ENCODE data around the gene PSMC3IP. TPM values are rescaled to one million over a fixed set of nuclear protein-coding genes. Genes with fewer than 3 reads are reported as not detected.

PSMC3IP gene
- total RNA-seq, 6 experiments from 2014 or later = 7.3 to 18.2 (median 16.0) TPM

- Mint-ChIP-seq H3K9me3 (no peaks in the 10 kb centered on the region), H3K36me3 (ENCODE audit: low read depth) (peaks cover 70% of the 10 kb centered on the region), H3K27ac (peak overlapping the region; percentile 47), H3K4me1 (ENCODE audit: low read depth) (peaks cover 65% of the 10 kb centered on the region), H3K27me3 (ENCODE audit: insufficient read depth) (peaks cover 2% of the 10 kb centered on the region), H3K4me3 (no peak overlapping the region)
- TF ChIP-seq, protein P1, sequence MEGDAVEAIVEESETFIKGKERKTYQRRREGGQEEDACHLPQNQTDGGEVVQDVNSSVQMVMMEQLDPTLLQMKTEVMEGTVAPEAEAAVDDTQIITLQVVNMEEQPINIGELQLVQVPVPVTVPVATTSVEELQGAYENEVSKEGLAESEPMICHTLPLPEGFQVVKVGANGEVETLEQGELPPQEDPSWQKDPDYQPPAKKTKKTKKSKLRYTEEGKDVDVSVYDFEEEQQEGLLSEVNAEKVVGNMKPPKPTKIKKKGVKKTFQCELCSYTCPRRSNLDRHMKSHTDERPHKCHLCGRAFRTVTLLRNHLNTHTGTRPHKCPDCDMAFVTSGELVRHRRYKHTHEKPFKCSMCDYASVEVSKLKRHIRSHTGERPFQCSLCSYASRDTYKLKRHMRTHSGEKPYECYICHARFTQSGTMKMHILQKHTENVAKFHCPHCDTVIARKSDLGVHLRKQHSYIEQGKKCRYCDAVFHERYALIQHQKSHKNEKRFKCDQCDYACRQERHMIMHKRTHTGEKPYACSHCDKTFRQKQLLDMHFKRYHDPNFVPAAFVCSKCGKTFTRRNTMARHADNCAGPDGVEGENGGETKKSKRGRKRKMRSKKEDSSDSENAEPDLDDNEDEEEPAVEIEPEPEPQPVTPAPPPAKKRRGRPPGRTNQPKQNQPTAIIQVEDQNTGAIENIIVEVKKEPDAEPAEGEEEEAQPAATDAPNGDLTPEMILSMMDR (IDR thresholded peaks at IDR 0.05) = no peak
- no peak for DNase-seq
These were observed 4.4 kb downstream of the PSMC3IP start for GRCh38 chr17:42573095-42573494.

DNA sequence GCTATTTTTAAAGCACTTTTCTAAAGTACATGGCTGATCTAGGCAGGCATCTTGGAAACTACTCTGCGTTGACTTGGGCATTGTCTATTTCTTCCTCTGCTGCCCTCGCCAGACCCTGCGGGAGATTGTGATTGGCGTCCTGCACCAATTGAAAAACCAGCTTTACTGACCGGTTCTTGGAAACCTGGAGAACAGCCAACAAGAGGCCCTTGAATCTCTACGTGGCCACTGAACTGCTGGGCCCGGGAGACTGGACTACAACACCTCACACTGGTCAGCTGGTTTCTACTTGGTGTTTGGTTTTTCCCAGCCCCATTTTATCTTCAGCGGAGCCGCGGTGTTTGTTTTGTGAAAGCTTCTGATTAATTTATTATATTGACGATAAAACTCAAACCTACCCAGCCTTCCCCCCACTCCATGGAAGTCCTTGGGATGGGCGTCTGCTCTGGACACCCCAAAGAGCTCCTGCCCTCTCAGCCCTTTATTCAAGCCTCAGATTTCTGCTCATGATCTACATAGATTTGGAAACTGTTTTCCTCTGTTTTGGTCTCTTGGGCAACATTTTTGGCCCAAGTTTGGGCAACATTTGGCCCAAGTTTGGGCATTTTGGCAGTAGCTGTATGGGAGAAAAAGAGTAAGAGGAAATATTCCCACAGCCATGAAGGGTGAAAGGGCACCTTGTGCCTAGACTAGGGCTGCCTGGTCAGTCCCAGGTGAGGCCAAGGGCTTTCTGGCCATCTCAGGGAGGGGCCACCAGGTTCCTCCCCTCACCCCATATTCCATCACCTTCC, 5.9 kb downstream of the PSMC3IP start:
- peaks cover 63% of the 10 kb centered on the region for H3K36me3 Mint-ChIP-seq (ENCODE audit: low read depth)
- no peak for DNase-seq
- TF ChIP-seq, protein P1 (IDR thresholded peaks at IDR 0.05) = no peak

GRCh38 chr17:42568341-42569111, 9.0 kb downstream of the PSMC3IP start:
- Mint-ChIP-seq H3K27ac (peak overlapping the region; percentile 40; the same call in 1 of the 2 replicates), H3K36me3 (ENCODE audit: low read depth) (peaks cover 51% of the 10 kb centered on the region), H3K4me3 (no peak overlapping the region), H3K27me3 (ENCODE audit: insufficient read depth) (peaks cover 2% of the 10 kb centered on the region; the same call in 1 of the 2 replicates), H3K4me1 (ENCODE audit: low read depth) (peaks cover 43% of the 10 kb centered on the region), H3K9me3 (no peaks in the 10 kb centered on the region)
- no peak for DNase-seq
- TF ChIP-seq, protein P1 (IDR thresholded peaks at IDR 0.05) = no peak

More for the DNA sequence above, 5.9 kb downstream of the PSMC3IP start:
- H3K4me3 Mint-ChIP-seq = no peak overlapping the region
- peaks cover 59% of the 10 kb centered on the region for H3K4me1 Mint-ChIP-seq (ENCODE audit: low read depth)
- H3K27me3 Mint-ChIP-seq (ENCODE audit: insufficient read depth) = peaks cover 2% of the 10 kb centered on the region
- no peak overlapping the region for H3K27ac Mint-ChIP-seq
- H3K9me3 Mint-ChIP-seq = no peaks in the 10 kb centered on the region

DNA sequence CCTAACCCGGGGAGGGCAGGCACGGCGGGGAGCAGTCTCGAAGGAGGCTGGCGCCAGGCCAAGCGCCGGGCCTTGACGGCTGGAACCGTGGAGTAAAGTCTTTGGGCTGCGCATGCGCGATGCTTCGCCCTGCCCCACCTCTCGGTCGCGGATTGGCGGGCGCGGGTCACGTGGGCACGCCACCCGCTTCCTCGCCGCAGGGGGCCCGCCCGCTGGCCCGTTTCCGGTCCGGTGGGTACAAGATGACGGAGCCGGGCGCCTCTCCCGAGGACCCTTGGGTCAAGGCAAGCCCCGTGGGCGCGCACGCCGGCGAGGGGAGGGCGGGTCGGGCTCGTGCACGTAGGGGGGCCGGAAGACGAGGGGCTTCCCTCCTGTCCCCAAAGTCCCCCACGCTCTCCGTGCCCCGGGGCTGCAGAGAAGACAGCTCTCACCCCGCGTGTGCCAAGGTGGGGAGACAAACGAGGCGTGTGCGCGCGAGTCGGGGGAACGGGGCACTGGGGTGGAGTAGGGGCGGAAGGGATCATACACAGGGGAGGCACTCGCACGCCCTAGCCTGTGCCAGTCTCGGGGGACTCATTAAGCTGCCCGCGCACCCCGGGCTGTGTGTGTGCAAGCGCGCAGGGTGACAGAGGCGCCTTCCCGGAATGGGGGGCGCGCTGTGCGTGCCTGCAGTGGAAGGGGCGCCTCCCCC, 10.5 kb downstream of the PSMC3IP start, which contains the start of gene MLX:
Gene MLX (plus strand): TSS at position 218 of the 691 bp plus-strand sequence. CDS start 25 bp downstream, at position 243.
- DNase-seq = peak; percentile 81
- TF ChIP-seq, protein P1 (IDR thresholded peaks at IDR 0.05) = peak; percentile 32
- Mint-ChIP-seq H3K4me1 (ENCODE audit: low read depth) (peaks cover 47% of the 10 kb centered on the region), H3K36me3 (ENCODE audit: low read depth) (peaks cover 53% of the 10 kb centered on the region), H3K4me3 (peak within 1 kb of the TSS; percentile 94), H3K27me3 (ENCODE audit: insufficient read depth) (peaks cover 2% of the 10 kb centered on the region; the same call in 1 of the 2 replicates), H3K9me3 (no peaks in the 10 kb centered on the region), H3K27ac (peak within 1 kb of the TSS; percentile 81)

DNA sequence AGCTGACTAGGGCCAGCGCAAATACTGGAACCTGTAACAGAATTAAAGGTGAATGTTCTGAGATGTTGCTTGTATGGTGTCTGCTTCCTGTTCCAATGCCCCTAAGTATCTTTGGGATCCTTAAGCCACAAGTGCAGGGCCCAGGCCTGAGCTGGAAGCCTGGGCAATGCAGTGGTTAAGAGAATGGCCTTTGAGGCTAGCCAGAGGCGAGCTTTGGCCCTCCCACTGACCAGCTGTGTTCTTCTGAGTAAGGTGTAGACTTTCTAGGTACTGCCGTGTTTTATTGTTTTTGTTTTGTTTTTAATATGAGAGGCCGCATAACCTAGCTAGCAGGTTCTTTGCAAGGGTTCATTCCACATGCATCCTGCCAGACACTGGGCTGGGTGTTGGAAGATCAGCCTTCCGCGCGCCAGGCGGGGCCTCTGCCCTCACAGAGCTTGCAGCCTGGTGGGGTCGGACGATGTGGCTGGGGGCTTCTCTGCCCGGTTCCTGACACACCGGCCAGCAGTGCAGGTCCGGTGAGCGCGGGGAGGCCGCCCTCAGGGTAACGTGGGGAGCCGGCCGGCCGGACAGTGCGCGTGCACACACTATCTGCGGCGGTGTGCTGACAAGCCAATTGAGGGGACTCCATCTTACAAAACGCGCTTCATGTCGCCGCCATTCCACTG, 11.2 kb downstream of the PSMC3IP start:
- DNase-seq = no peak
- peak overlapping the region; percentile 94; the same call in 1 of the 2 replicates for H3K4me3 Mint-ChIP-seq
- TF ChIP-seq, protein P1 (IDR thresholded peaks at IDR 0.05) = no peak
- peaks cover 54% of the 10 kb centered on the region for H3K4me1 Mint-ChIP-seq (ENCODE audit: low read depth)
- H3K9me3 Mint-ChIP-seq = peaks cover 4% of the 10 kb centered on the region; the same call in 1 of the 2 replicates
- peaks cover 59% of the 10 kb centered on the region for H3K36me3 Mint-ChIP-seq (ENCODE audit: low read depth)
- H3K27ac Mint-ChIP-seq = peak overlapping the region; percentile 36
- H3K27me3 Mint-ChIP-seq (ENCODE audit: insufficient read depth) = peaks cover 3% of the 10 kb centered on the region; the same call in 1 of the 2 replicates

Data from HFFc6 (cell line).